Measurements from ENCODE around the gene ZFYVE9. TPM values are rescaled to one million over a fixed set of nuclear protein-coding genes. Genes with fewer than 3 reads are reported as not detected.
"Not testable (repeated sequence)": the region's sequence is repeated elsewhere in the genome, so short reads cannot be mapped to it uniquely, and the experiment has no call there.

The ZFYVE9 gene
- total RNA-seq, 1 donor from 2014 or later = 35.3 TPM

DNA sequence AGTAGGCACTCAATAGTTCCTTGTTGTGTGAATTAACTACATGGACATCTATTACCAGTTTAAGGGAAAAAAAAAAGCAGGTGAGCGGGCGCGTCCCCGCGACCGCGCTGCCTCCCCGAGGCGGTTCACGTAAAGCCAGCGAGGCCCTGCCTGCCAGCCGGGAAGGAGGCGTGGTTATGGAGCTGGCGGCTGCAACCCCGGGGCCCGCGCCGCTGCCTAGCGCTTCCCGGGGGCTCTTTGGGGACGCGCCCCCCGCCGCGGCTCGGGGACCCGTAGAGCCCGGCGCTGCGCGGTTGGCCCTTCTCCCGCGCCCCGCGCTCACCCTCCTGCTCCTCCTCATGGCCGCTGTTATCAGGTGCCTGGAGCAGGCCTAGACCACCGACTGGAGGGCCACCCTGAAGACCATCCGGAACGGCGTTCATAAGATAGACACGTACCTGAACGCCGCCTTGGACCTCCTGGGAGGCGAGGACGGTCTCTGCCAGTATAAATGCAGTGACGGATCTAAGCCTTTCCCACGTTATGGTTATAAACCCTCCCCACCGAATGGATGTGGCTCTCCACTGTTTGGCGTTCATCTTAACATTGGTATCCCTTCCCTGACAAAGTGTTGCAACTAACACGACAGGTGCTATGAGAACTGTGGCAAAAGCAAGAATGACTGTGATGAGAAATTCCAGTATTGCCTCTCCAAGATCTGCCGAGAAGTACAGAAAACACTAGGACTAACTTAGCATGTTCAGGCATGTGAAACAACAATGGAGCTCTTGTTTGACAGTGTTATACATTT lies 226.7 kb downstream of the ZFYVE9 start:
- no peak for DNase-seq (ENCODE audit: low read depth, low spot score)

DNA sequence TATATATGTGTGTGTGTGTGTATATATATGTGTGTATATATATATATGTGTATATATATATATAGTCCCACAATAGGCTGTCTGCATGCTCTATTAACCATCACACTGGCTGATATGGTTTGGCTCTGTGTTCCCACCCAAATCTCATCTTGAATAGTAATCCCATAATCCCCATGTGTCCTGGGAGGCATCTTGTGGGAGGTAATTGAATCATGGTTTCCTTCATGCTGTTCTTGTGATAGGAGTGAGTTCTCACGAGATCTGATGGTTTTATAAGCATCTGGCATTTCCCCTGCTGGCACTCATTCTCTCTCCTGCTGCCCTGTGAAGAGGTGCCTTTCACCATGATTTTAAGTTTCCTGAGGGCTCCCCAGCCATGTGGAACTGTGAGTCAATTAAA lies 228.0 kb downstream of the ZFYVE9 start:
- DNase-seq (ENCODE audit: low read depth, low spot score) = not testable (repeated sequence)

DNA sequence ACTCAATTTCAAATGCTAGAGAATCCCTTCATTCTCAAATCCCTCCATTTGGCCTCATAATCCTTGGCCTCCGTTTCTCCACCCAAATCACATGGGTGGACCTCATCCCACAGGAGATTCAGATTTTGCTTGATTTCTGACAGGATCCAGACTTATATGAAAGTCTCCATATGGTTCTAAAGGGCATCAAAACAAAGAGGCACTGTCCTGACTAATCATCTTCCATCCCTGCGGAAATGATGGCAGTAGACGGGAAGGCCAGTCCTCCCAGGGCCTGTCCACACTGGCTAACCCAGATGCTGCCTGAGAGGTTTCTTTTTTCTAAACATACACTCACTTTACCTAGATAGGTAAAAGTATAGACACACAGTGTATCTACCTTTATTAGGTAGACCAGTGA lies 243.5 kb downstream of the ZFYVE9 start:
- no peak for DNase-seq (ENCODE audit: low read depth, low spot score)

DNA sequence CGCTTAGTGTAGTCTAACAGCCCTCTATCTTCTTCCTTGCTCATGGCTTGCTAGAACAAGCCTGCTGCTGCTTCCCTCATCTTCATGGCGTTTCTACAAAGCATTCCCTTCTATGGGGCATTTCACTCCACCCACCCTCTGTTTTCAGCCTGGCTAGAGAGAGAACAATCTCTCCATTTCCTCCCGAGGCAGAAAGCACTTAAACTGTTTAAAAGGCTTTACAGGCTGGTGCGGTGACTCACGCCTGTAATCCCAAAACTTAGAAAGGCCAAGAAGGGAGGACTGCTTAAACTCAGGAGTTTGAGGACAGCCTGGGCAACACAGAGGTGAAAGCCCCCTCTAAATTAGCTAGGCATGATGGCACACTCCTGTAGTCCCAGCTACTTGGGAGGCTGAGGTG lies 244.6 kb downstream of the ZFYVE9 start:
- no peak for DNase-seq (ENCODE audit: low read depth, low spot score)

DNA sequence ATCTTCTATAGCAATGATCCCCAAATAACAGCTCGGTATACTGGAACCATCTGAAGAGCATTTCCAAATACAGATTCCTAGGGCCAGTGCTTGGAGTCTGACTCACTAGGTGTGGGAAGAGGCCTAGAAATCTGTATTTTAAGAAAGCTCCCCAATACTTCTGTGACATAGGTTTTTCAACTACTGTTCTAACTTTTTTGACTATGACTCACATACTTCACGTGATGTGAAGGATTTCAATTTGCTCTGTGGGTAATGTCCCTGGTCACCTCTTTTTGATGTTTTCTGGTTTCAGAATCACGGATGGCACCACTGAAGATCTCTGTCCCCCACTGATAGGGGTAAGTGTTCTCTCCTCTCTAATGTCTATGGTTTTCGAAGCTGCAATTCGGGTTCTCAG lies 251.3 kb downstream of the ZFYVE9 start:
- DNase-seq (ENCODE audit: low read depth, low spot score) = no peak

Other genes starting within 250 kb of the ZFYVE9 start
- 14.8 and 23.3 TPM in 2 replicates for gene RAB3B, start 151.4 kb upstream of the ZFYVE9 start, total RNA-seq
- 12.1 and 12.4 TPM in 2 replicates for gene KTI12, start 108.3 kb upstream of the ZFYVE9 start, total RNA-seq
- 22.8 and 28.8 TPM in 2 replicates for gene TXNDC12, start 86.9 kb upstream of the ZFYVE9 start, total RNA-seq
- gene BTF3L4, start 85.8 kb upstream of the ZFYVE9 start, total RNA-seq = 40.6 and 41.1 TPM in 2 replicates
- 22.8 and 53.4 TPM in 2 replicates for gene CC2D1B, start 224.1 kb downstream of the ZFYVE9 start, total RNA-seq

Data from pulmonary artery endothelial cell (primary cell).